Hepatocyte (in vitro differentiated cells): Measurements from ENCODE around the gene VRK2. TPM values are rescaled to one million over a fixed set of nuclear protein-coding genes. Genes with fewer than 3 reads are reported as not detected.

Experiments
- polyA plus RNA-seq: library from polyadenylated mRNA; unstranded; fragments of >200 nt; fragmentation: Nextera tagmentation; extraction: Ambion mirVana; gene quantifications from 2 replicates; pipeline ENCODE4 v1.2.1, GENCODE V29; 2016
- total RNA-seq: library from RNA; depleted of rRNA; stranded (reverse); fragments of >200 nt; gene quantifications from 2 replicates; pipeline ENCODE4 v1.2.3, GENCODE V29; 2014

The VRK2 gene
- total and polyA plus RNA-seq, 2 experiments from 2014 or later, result 16.5 to 19.3 TPM

Other genes starting within 250 kb of the VRK2 start
- 28.7 and 32.7 TPM in 2 replicates for gene FANCL, start 194.5 kb downstream of the VRK2 start, total RNA-seq
- gene FANCL, start 194.5 kb downstream of the VRK2 start, polyA plus RNA-seq, result 15.7 and 20.8 TPM in 2 replicates